GM10266 (cell line): ENCODE data around the gene PPP1R37.

Experiments
- DNase-seq: peaks from one replicate; pipeline ENCODE4 v3.0.0; 2012; ENCODE audit errors: extremely low spot score
- TF ChIP-seq, protein P1 (sequence below): IDR thresholded peaks from 2 replicates; pipeline ENCODE4 v1.5.1; 2012; ENCODE audit warnings: mild to moderate bottlenecking, low read depth; ENCODE audit not compliant: control insufficient read depth, insufficient read depth; ENCODE audit errors: missing control alignments

PPP1R37 gene

DNA sequence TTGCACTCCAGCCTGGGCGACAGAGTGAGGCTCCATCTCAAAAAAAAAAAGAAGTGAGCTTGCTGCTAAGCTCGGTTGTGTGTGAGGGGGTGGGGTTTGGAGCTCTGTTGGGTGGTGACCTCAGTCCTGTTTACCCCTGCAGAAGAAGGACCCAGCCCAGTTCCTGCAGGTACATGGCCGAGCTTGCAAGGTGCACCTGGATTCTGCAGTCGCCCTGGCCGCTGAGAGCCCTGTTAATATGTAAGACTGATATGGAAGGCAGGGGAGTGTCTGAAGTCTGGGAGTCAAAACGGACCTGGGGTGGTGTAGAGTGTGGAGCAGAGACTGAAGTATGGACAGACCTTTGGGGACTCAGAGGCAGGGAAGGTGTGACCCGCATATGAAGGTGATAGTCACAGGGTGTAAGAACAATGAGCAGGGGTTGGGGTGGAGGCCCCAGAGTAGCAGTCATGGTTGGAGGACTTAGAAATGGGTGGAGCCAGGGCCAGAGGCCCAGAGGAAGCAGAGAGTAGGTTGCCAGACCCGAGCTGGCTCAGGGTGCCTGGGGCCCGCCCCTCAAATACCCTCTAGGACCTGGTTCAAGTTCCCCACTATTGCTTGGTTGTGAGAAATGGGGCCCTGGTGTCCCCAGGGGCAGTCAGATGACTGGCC lies 40.9 kb upstream of the PPP1R37 start:
- TF ChIP-seq, protein P1, sequence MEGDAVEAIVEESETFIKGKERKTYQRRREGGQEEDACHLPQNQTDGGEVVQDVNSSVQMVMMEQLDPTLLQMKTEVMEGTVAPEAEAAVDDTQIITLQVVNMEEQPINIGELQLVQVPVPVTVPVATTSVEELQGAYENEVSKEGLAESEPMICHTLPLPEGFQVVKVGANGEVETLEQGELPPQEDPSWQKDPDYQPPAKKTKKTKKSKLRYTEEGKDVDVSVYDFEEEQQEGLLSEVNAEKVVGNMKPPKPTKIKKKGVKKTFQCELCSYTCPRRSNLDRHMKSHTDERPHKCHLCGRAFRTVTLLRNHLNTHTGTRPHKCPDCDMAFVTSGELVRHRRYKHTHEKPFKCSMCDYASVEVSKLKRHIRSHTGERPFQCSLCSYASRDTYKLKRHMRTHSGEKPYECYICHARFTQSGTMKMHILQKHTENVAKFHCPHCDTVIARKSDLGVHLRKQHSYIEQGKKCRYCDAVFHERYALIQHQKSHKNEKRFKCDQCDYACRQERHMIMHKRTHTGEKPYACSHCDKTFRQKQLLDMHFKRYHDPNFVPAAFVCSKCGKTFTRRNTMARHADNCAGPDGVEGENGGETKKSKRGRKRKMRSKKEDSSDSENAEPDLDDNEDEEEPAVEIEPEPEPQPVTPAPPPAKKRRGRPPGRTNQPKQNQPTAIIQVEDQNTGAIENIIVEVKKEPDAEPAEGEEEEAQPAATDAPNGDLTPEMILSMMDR: no peak
- no peak for DNase-seq

DNA sequence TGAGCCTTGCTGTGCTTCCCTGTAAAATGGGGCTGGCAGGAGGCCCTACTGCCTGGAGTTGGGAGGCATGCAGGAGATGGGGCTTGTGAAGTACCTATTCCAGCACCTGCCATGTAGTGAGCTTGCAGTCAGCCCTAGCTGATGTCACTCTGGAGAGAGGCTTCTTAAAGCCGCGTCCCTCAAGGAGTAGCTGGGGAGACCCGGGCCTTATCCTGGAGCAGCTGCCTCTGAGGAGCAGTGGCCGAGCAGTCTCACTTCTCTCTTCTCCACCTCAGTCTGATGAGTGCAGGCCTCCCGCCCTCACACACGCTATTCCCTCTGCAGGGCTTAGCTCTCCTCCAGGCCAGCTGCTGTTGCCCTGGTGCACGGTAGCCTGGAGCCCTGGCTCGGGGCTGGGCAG lies 36.1 kb upstream of the PPP1R37 start:
- DNase-seq: no peak
- TF ChIP-seq, protein P1: no peak

DNA sequence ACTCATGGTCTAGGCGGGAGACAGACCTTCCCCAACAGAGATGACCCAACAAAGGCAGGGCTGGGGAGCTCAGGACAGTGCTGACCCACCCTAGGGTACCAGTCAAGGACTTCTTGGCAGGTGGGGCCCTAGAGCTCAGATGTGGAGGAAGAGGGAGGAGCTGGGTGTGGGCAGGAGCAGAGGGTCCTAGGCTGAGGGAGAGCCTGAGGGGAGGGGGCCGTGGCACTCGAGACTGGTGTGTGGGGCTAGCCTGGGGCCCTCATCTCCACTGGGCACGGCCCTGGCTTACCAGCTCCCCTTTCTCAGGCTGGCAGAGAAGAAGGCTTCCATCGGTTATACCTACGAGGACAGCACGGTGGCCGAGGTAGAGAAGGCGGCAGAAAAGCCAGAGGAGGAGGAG lies 35.5 kb upstream of the PPP1R37 start:
- TF ChIP-seq, protein P1: no peak
- no peak for DNase-seq

DNA sequence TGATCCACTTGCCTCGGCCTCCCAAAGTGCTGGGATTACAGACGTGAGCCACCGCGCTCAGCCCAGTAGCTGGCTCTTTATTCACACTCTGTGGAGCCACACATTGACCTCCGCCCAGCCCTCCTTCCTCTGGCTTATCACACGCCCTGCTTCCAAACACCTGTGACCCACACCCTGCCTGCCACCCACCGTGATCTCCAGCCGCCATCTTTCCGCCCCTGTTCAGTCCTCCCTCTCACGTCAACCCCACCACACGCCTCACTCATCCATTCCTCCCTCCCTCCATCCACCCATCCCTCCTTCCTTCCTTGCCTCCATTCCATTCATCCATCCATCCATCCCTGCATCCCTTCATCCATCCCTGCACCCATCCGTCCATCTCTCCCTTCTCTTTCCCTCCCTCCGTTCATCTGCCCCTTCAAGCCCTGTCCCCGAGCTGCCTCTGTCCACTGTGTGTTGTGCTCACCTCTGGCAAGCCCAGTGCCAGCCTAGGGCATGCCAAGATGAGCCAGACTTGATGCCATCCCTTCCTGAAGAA lies 34.3 kb upstream of the PPP1R37 start:
- DNase-seq: no peak
- TF ChIP-seq, protein P1: no peak

DNA sequence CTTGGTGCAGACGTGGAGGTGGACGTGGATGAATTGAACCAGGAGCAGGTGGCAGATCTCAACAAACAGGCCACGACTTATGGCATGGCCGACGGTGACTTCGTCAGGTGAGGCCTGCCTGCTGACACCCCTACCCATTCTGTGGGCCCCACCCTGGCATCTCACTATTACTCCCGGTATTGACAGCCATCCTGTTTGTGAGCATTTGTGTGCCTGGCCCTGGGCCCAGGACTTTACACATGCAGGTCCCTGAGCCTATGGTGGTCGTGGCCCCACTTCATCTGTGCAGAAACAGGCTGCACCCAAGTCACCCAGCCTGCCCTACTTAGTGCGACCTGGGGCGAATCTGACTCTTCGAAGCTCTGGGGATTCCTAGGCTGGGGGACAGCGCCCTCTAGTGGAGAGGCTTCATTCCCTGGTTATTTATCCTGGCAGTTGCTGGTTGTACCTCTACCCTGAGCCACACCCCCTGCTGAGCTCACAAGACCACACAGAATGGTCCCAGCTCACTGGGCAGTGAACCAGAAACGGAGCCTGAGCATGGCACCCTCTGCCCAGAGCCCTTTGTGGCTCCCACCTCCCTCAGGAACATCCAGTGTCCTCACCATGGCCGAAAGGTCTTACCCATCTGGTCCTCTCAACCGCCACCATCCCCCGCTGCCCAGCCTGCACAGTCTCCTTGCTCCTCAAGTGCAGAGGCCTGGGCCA lies 33.6 kb upstream of the PPP1R37 start:
- DNase-seq: peak; percentile 90

DNA sequence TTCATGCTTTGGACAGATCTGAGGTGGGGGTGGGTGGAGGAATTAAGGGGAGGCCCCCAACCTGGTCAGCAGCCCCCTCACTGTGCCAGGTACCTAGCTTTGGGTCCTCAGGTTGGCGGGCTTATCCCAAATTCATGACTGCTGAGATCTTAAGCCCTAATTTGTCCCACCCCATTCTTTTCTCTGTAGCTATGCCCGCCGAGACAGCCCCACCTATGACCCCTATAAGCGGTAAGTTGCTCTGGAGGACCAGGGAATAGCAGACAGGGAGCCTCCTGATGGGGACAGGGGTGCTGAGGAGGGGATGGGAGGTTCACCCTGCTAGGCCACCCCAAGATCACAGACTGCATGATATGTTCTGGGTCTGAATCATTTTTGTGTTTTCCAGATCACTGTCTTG lies 31.0 kb upstream of the PPP1R37 start:
- TF ChIP-seq, protein P1: no peak
- DNase-seq: no peak

More for the DNA sequence above, 33.6 kb upstream of the PPP1R37 start:
- TF ChIP-seq, protein P1: peak; percentile 79
